ENCODE results near the gene TARS3. TPM values are rescaled to one million over a fixed set of nuclear protein-coding genes. Genes with fewer than 3 reads are reported as not detected.

The TARS3 gene
- total RNA-seq, 4 donors from 2014 or later: 6.2 to 11.3 (median 9.6) TPM

DNA sequence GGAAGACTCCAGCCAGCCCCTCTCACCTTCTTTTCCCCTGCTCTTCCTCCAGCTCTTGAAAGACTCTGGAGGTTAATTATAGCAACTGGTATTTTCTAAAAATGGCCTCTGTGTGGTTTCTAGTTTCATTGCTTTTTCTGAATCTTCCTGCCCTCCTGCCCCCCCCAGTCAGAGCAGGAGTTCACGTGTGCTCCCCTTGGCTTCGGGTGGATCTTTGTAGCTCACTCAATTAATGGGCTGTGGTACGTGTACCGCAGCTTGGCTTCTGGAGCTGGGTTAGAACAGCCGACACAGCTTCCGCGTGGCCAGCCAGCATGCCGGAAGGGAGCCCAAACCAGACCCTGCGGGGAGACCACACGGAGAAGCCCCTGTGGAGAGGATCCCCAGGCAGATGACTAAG lies 103.6 kb downstream of the TARS3 start:
- no peak overlapping the region for H3K4me3 ChIP-seq (ENCODE audit: low read depth, poor library complexity, severe bottlenecking)
- WGBS, 2 donors: 87 to 90% methylated on average over 10 of the region's 10 CpGs
- TF ChIP-seq, protein P1, sequence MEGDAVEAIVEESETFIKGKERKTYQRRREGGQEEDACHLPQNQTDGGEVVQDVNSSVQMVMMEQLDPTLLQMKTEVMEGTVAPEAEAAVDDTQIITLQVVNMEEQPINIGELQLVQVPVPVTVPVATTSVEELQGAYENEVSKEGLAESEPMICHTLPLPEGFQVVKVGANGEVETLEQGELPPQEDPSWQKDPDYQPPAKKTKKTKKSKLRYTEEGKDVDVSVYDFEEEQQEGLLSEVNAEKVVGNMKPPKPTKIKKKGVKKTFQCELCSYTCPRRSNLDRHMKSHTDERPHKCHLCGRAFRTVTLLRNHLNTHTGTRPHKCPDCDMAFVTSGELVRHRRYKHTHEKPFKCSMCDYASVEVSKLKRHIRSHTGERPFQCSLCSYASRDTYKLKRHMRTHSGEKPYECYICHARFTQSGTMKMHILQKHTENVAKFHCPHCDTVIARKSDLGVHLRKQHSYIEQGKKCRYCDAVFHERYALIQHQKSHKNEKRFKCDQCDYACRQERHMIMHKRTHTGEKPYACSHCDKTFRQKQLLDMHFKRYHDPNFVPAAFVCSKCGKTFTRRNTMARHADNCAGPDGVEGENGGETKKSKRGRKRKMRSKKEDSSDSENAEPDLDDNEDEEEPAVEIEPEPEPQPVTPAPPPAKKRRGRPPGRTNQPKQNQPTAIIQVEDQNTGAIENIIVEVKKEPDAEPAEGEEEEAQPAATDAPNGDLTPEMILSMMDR (IDR thresholded peaks at IDR 0.05): no peak
- no peak for TF ChIP-seq POLR2A (IDR thresholded peaks at IDR 0.05)
- DNase-seq (ENCODE audit: low spot score in 2 of 2): no peak
- intact Hi-C loops (cut with DNase I; ENCODE audit: low total_unique reads): no loop called here

DNA sequence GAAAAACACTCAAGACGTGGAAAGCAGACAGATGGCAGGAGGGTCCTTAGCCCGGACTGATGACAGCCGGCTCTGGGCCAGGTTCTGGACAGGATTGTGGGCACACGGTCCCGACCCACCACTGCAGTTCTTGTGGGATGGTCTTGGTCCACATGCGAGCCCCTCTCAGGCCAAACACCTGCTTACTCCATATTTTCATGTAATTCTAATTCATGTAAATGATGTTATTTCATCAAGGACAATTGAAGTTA lies 104.7 kb downstream of the TARS3 start:
- no peak for DNase-seq (ENCODE audit: low spot score in 2 of 2)

DNA sequence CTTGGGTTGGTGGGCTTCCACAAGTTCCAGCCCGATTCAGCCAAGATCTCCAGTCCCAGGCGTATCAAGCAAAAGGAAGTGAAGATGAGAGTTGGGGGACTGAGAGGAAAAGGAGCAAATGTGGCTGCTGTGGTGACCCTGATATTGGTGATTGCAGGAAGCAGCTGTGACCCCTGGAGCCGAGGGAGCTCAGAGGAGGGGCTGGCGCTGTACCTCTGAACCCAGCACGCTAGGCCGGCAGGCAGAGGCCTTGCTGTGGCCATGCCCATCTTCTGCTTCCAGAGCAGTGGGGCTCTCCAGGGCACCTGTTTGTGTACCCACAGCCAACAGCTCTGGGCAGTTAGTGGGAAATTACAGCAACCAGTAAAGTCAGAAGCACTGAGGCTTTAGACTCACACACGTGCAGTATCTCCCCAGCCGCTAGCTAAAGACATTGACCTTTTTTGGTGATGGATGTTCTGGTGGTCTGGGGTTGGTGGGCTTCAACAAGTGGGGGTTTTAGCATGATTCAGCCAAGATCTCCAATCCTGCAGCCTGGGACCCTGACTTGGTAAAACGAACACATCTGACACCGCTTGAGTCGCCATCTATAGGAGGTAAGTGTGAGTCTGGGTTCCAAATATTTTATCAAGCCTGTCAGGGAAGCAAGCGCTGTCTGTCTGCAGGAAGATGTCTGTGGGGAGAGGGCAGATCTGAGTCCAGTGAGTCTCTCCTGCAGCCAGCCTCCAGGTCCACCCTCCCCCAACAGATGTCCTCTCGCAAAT lies 105.2 kb downstream of the TARS3 start:
- 82 to 85% methylated on average over 13 of the region's 13 CpGs for WGBS, 2 donors
- DNase-seq (ENCODE audit: low spot score in 2 of 2): no peak
- TF ChIP-seq POLR2A (IDR thresholded peaks at IDR 0.05): no peak
- no peak overlapping the region for H3K4me3 ChIP-seq (ENCODE audit: low read depth, poor library complexity, severe bottlenecking)
- intact Hi-C loops (cut with DNase I; ENCODE audit: low total_unique reads): no loop called here

More for the DNA sequence above, 104.7 kb downstream of the TARS3 start:
- WGBS, 2 donors: 94 to 97% methylated on average over 6 of the region's 6 CpGs
- intact Hi-C loops (cut with DNase I; ENCODE audit: low total_unique reads): no loop called here
- no peak overlapping the region for H3K4me3 ChIP-seq (ENCODE audit: low read depth, poor library complexity, severe bottlenecking)
- TF ChIP-seq, protein P1 (IDR thresholded peaks at IDR 0.05): no peak
- no peak for TF ChIP-seq POLR2A (IDR thresholded peaks at IDR 0.05)

DNA sequence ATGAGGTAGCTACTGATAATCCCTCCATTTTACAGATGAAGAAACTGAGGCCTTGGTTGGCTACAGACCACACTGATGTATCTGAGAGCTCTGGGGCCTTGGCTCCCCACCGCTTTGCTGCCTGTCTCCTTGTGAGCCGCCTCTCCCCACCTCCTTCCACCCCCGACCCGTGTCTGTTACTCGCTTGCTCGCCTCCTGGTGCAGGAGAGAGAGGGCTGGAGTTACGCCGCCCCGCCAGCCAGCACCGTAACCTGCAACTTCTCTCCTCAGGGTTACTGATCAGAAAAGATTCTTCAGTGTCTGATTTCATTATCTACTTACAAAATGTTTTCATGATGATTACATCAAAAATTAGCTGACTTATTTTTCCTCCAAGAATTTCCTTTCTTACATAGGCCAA lies 106.2 kb downstream of the TARS3 start:
- H3K4me3 ChIP-seq (ENCODE audit: low read depth, poor library complexity, severe bottlenecking): no peak overlapping the region
- intact Hi-C loops (cut with DNase I; ENCODE audit: low total_unique reads): no loop called here
- 94% methylated on average over 10 of the region's 10 CpGs for WGBS, 2 donors
- no peak for DNase-seq (ENCODE audit: low spot score in 2 of 2)
- TF ChIP-seq POLR2A (IDR thresholded peaks at IDR 0.05): no peak
- TF ChIP-seq, protein P1 (IDR thresholded peaks at IDR 0.05): no peak

DNA sequence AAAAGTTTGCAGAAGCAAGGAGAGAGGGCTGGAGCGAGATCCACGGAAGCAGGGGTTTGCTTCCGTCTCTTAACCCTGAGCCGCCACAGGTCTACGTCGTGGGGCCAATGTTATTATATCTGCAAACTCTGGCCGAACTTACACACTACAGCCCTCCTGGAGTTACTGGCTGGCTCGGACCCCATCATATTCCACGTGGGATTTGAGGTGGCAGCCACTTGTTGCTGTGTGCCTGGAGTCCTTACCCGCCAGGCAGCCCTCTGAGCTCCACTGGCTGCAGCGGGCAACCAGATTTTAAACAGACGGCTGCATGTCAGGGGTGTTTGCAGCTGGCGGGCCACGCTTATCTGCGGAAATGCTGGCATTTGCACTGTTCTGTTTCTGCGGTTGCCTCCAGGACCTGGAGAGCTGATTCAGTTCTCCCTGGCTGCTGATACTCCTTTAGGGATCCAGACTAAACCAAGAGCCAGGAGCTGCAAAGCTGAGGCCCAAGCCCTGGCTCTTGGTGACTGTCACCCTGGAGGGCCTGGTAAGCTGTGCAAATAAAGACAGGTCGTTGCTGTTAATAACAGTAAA lies 106.8 kb downstream of the TARS3 start:
- TF ChIP-seq, protein P1 (IDR thresholded peaks at IDR 0.05): no peak
- TF ChIP-seq POLR2A (IDR thresholded peaks at IDR 0.05): no peak
- DNase-seq (ENCODE audit: low spot score in 2 of 2): no peak
- WGBS, 2 donors: 70 to 73% methylated on average over 17 of the region's 17 CpGs
- intact Hi-C loops (cut with DNase I; ENCODE audit: low total_unique reads): no loop called here
- no peak overlapping the region for H3K4me3 ChIP-seq (ENCODE audit: low read depth, poor library complexity, severe bottlenecking)

DNA sequence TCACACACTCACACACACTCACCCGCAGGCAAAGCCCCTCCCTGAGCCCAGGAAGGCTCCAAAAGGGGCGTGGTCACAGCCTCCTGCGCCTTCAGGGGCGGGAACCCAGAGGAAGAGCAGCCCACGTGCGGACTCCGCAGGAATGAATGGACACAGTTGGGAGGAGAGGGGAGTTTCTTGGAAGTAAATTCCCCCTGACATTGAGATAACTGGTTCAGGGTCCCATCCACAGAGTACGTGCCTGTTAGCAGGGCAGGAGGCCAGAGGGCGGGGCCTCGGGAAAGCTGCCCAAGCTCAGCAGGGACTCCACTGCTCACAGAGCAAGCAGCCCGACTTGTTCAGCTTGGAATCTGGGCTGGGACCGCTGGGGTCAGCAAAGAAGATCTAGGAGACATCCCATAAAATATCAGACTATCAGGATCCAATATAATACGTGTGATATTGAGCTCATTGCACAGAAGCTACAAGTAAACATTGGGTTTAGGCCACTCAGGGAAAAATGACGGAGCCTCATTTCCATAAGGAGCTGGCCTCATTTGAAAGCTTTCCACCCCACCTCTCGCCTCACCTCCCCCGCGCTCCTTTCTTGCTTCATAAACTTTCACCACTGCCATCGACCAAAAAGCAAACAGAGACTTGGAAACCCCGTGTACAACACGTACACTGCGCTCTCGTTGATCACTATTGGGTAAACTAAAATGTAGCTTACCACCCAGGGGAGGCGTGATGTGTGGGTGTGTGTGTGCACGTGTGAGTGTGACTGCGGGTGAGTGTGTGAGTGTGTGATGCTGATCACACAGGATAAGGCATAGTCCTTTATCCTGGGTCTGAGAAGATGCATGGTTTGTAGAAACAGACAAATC lies 108.1 kb downstream of the TARS3 start:
- TF ChIP-seq POLR2A (IDR thresholded peaks at IDR 0.05): no peak
- TF ChIP-seq, protein P1 (IDR thresholded peaks at IDR 0.05): no peak
- intact Hi-C loops (cut with DNase I; ENCODE audit: low total_unique reads): no loop called here
- no peak overlapping the region for H3K4me3 ChIP-seq (ENCODE audit: low read depth, poor library complexity, severe bottlenecking)
- peak in 1 of 2 donors; percentile 39 for DNase-seq (ENCODE audit: low spot score in 2 of 2)
- WGBS, 2 donors: 25 to 38% methylated on average over 25 of the region's 25 CpGs
